GM13977 (cell line): ENCODE data around the gene EDRF1.

Source experiments
- DNase-seq: peaks from one replicate; pipeline ENCODE4 v3.0.0; 2012; ENCODE audit warnings: low spot score
- in situ Hi-C: fragments of 300-500 bp; cut with MboI; formaldehyde crosslinking; loops from one replicate; pipeline ENCODE4 v1.12.0; 2022; ENCODE audit warnings: low sequenced_read_pairs, low pct_unique_long_range_greater_than_20kb, mixed read lengths, inconsistent platforms; ENCODE audit not compliant: unreplicated experiment
- TF ChIP-seq, protein P1 (sequence below): IDR thresholded peaks from 2 replicates; pipeline ENCODE4 v1.5.1; 2012; ENCODE audit warnings: mild to moderate bottlenecking, control low read depth; ENCODE audit not compliant: insufficient read depth; ENCODE audit errors: extremely low read depth, missing control alignments

EDRF1 gene

DNA sequence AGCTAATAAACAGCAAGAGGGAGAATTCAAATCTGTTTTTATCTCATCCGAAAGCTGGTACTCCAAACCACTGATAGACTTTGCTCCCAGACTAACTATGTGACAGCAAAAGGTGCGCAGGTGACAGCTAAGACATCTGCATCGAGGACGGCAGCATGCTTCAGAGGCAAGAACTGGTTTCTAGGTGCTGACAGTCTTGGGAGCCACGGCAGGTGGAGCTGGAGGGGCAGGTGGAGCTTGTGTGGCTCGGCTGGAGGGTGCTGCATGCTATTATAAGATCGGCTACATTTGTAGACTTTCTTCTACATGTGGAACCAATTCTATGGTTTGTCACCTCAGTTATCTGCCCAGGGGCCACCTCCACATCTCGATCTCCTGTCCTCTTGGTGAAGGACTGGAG, 77.9 kb downstream of the EDRF1 start:
- DNase-seq: no peak
- TF ChIP-seq, protein P1, sequence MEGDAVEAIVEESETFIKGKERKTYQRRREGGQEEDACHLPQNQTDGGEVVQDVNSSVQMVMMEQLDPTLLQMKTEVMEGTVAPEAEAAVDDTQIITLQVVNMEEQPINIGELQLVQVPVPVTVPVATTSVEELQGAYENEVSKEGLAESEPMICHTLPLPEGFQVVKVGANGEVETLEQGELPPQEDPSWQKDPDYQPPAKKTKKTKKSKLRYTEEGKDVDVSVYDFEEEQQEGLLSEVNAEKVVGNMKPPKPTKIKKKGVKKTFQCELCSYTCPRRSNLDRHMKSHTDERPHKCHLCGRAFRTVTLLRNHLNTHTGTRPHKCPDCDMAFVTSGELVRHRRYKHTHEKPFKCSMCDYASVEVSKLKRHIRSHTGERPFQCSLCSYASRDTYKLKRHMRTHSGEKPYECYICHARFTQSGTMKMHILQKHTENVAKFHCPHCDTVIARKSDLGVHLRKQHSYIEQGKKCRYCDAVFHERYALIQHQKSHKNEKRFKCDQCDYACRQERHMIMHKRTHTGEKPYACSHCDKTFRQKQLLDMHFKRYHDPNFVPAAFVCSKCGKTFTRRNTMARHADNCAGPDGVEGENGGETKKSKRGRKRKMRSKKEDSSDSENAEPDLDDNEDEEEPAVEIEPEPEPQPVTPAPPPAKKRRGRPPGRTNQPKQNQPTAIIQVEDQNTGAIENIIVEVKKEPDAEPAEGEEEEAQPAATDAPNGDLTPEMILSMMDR: no peak
- in situ Hi-C loops: no loop called here

DNA sequence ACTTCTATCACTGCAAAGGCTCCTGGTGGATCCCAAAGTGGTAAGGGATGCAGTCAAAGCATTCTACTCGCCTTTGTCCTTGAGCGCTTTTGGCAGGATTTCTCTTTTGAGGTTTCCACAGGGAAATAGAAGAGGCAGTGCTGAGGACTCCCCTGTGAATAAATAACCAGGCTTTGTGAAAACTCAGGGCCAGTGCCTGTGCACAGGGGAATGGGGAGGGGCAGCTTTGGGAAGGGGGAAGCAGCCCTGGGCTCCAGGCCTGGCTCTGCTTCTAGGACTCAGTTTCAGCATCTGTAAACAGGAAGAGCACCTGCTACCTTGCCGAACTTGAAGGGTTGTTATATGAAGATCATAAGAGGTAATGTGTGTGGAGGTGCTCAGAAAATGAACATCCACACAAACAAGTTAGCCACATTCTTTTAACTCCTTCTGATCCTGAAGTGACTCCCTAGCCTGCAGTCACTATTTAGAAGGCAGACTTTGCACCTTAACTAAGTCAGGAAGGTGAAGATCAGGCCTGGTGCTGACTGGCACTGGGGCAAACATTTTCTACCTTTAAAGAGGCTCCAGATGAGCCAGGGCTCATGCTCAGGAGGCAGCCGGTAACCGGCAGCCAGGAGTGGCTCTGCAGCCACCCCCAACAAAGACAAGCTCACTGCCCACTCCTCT, 78.6 kb downstream of the EDRF1 start:
- in situ Hi-C loops: no loop called here
- DNase-seq: no peak

DNA sequence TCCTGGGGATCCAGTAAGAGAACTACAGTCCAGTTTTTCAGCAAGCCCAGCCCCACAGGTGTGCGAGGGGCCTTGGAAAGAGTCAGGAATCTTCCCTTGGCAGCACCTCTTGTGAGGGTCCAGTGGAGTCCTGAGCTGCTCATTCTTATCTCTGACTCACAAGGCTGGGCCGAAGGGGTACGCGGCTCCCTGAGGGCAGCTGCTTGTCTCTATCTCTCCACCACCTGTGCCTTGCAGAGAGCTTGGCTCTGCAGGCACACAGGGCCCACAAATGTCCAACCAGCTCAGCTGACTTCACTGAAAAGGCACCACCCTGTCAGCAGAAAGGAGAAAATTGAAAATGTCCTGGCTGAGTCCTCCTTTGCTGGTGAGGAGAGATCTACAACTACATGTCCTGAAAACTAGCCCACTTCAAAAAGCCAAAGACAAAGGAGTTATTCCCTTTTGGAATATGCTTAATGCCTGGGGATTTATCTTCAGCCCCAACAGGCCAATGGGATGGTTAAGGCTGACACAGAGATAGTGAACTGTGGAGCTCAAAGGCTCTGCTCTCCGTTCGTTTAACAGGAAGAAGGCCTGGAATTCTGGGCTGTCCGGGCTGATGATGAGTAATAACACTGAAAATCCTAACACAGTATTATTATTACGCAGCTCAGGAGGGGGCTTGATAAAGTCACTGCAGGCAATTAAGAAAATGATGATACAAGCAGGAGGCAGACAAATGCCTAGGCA, 80.1 kb downstream of the EDRF1 start:
- DNase-seq: no peak
- TF ChIP-seq, protein P1: no peak
- in situ Hi-C loops: no loop called here

More for the DNA sequence above, 78.6 kb downstream of the EDRF1 start:
- TF ChIP-seq, protein P1: no peak

DNA sequence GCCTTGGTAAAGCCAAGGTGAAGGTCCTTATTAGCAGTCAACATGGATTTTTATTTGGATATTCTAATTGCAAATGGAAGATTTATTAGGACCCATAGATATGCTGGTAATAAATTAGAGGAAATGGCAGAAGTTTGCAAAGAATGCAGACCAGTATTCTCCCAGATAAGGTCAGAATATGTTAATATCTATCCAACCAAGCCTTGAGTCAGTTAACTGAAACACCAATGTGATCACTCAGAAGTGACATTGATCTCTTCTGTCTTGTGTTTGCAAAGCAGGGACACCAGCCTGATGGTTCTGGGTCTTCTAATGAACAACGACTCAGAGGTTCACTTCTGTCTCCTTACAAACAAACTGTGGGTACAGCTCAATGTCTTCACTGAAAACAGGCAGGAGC, 82.1 kb downstream of the EDRF1 start:
- TF ChIP-seq, protein P1: no peak
- no peak for DNase-seq
- in situ Hi-C loops: no loop called here

DNA sequence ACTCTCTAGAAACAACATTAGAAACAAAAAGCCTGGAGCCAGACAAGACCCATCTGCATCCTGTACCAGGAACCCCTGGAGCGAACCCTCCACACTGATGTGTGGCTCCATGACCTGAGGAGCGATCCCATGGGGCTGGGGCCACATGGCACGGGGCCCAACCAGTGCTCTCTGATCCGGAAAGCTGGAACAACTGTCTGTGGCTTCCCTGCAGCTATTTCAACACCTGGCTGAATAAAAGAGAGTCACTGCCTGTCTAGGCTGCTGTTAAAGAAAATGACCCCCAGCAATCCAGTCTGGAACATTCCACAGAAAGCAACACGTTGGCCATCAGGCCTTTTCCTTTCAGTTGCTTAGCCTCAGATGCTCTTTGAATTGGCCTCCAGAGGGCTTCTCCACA, 82.6 kb downstream of the EDRF1 start:
- TF ChIP-seq, protein P1: no peak
- no peak for DNase-seq
- in situ Hi-C loops: no loop called here

DNA sequence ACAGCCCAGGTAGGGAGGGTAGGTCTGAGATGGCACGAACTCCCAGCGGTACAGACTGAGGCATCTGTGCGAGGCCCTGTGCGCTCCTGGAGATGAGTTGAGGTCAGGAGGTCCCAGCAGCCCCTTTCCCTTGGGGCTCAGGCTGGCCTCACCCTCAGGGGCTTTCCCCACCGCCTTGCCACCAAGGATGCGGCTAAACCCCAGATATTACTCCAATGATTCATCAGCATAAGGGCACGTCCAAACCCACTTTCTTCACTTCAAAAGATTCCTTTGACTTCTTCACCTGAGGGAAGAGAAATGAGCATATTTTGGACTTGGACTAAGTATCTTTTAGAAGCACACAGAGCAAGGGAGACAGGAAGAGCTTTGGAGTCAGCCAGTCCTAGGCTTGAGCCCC, 83.2 kb downstream of the EDRF1 start:
- in situ Hi-C loops: no loop called here
- TF ChIP-seq, protein P1: no peak
- DNase-seq: no peak
